MCF 10A (cell line): ENCODE measurements around the gene PNPLA1. TPM values are rescaled to one million over a fixed set of nuclear protein-coding genes. Genes with fewer than 3 reads are reported as not detected.

Experiments used
- BruUV-seq: library from RNA; stranded (reverse); fragments of 400-500 nt; replicated peaks from 2 replicates; lab custom pipeline; 2021; lab: Mats Ljungman, UMichigan
- CTCF ChIA-PET: fragments of 300-600 bp; sonication (Branson Sonifier 250); formaldehyde crosslinking; extraction: SDS; loops from one replicate; lab custom pipeline; 2021; ENCODE audit warnings: antibody characterized with exemption, inconsistent platforms; lab: Yijun Ruan, JAX
- POLR2A ChIA-PET: fragments of 300-600, 350-650 bp; sonication (Branson Sonifier 250); formaldehyde crosslinking; extraction: SDS; loops from one replicate; lab custom pipeline; 2020; ENCODE audit warnings: antibody characterized with exemption, inconsistent platforms; lab: Yijun Ruan, JAX
- DNase-seq: peaks from one replicate; pipeline ENCODE4 v3.0.0-alpha.2; 2018; ENCODE audit not compliant: unreplicated experiment
- H3K27ac Mint-ChIP-seq: one replicate; pipeline ENCODE4 v1.8.0; 2022; ENCODE audit warnings: mild to moderate bottlenecking, low read depth, mixed read lengths; ENCODE audit not compliant: unreplicated experiment
- H3K27me3 Mint-ChIP-seq: one replicate; pipeline ENCODE4 v1.8.0; 2022; ENCODE audit warnings: mixed read lengths; ENCODE audit not compliant: insufficient read depth, unreplicated experiment
- H3K36me3 Mint-ChIP-seq: one replicate; pipeline ENCODE4 v1.8.0; 2022; ENCODE audit warnings: mild to moderate bottlenecking, moderate library complexity, mixed read lengths; ENCODE audit not compliant: insufficient read depth, unreplicated experiment
- H3K4me1 Mint-ChIP-seq: one replicate; pipeline ENCODE4 v1.8.0; 2022; ENCODE audit warnings: mixed read lengths; ENCODE audit not compliant: insufficient read depth, unreplicated experiment
- H3K4me3 Mint-ChIP-seq: one replicate; pipeline ENCODE4 v1.8.0; 2022; ENCODE audit warnings: mild to moderate bottlenecking, moderate library complexity, mixed read lengths; ENCODE audit not compliant: unreplicated experiment
- H3K9me3 Mint-ChIP-seq: one replicate; pipeline ENCODE4 v1.8.0; 2022; ENCODE audit warnings: mixed read lengths; ENCODE audit not compliant: unreplicated experiment
- CTCF ChIP-seq: fragments of 200-600 bp; IDR thresholded peaks from one replicate; pipeline ENCODE4 v1.8.0; 2022; ENCODE audit warnings: antibody characterized with exemption, mild to moderate bottlenecking; ENCODE audit not compliant: unreplicated experiment
- intact Hi-C: fragments of 100-400 bp; cut with micrococcal nuclease; formaldehyde crosslinking; loops from 2 replicates; pipeline ENCODE4 v1.14.1; 2022
- total RNA-seq: library from RNA; stranded (reverse); gene quantifications from 2 replicates; pipeline ENCODE4 v1.2.3, GENCODE V29; 2022

PNPLA1 gene
- total RNA-seq, 1 experiment from 2014 or later: not detected

- intact Hi-C loops: no loop called here
- Mint-ChIP-seq H3K36me3 (peaks cover 4% of the 10 kb centered on the region), H3K9me3 (no peaks in the 10 kb centered on the region), H3K4me1 (no peaks in the 10 kb centered on the region), H3K4me3 (no peak overlapping the region), H3K27ac (no peak overlapping the region), H3K27me3 (peaks cover 78% of the 10 kb centered on the region)
- no peak for TF ChIP-seq CTCF
- no TSS peak for BruUV-seq
- POLR2A ChIA-PET: interaction anchor here (0.6 kb wide), 2 partner anchors 35 to 329 kb away, joined by 3 read pairs; no protein-coding TSS in a partner anchor
- CTCF ChIA-PET: interaction anchor here (1.0 kb wide), 1 partner anchor 13 kb away, joined by 3 read pairs; no protein-coding TSS in a partner anchor
- no peak for DNase-seq
These were observed 65.1 kb downstream of the PNPLA1 start for GRCh38 chr6:36334832-36335459.

- Mint-ChIP-seq H3K4me1 (no peaks in the 10 kb centered on the region), H3K36me3 (peaks cover 4% of the 10 kb centered on the region), H3K9me3 (no peaks in the 10 kb centered on the region), H3K27ac (no peak overlapping the region), H3K4me3 (no peak overlapping the region), H3K27me3 (peaks cover 84% of the 10 kb centered on the region)
- intact Hi-C loops: no loop called here
- no peak for DNase-seq
- ChIA-PET CTCF (no interaction called here), POLR2A (interaction anchor here (0.6 kb wide), 1 partner anchor 34 kb away, joined by 3 read pairs; no protein-coding TSS in a partner anchor)
- BruUV-seq: no TSS peak
- no peak for TF ChIP-seq CTCF
These were observed 65.8 kb downstream of the PNPLA1 start for GRCh38 chr6:36335465-36336207.

DNA sequence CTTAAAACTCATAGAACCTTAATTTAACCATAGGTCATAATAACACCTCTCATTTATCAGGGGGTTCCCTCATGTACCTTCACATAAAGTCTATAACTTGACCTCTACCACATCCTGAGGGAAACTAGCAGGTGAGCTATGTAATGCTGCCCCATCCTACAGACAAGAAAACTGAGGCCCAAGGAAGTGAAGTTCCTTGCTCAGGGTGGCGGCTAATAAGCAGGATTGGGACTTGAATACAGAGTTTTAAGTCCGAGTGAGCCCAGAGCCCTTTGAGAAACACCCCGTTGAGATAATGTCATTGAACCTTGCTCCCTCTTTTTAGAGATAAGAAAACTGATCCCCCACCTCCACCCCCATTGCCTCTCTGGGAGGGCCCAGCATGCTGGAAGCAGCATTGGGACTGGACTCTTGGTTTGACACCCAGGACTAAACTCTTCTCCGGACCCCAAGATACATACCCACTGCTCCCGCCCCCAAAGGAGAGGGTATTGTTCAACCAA lies 66.4 kb downstream of the PNPLA1 start:
- BruUV-seq: no TSS peak
- Mint-ChIP-seq H3K27me3 (peaks cover 87% of the 10 kb centered on the region), H3K27ac (no peak overlapping the region), H3K36me3 (peaks cover 4% of the 10 kb centered on the region), H3K9me3 (no peaks in the 10 kb centered on the region), H3K4me1 (no peaks in the 10 kb centered on the region), H3K4me3 (no peak overlapping the region)
- DNase-seq: no peak
- TF ChIP-seq CTCF: no peak
- ChIA-PET CTCF (no interaction called here), POLR2A (no interaction called here)
- intact Hi-C loops: no loop called here

- Mint-ChIP-seq H3K4me3 (no peak within 1 kb of the TSS), H3K9me3 (no peaks in the 10 kb centered on the region), H3K4me1 (no peaks in the 10 kb centered on the region), H3K36me3 (peaks cover under 1% of the 10 kb centered on the region), H3K27ac (no peak within 1 kb of the TSS), H3K27me3 (peaks cover 83% of the 10 kb centered on the region)
- BruUV-seq: no TSS peak
- DNase-seq: no peak
- TF ChIP-seq CTCF: no peak
- intact Hi-C loops: no loop called here
- CTCF ChIA-PET: interaction anchor here (0.5 kb wide), 1 partner anchor 11 kb away, joined by 3 read pairs; no protein-coding TSS in a partner anchor
- POLR2A ChIA-PET: no interaction called here
These were observed 67.0 kb downstream of the PNPLA1 start, which contains the start of gene BNIP5 for GRCh38 chr6:36336779-36337241. Gene BNIP5 (minus strand): TSS chr6:36336888. CDS start chr6:36330690, 6,198 bp downstream.
